ENCODE measurements around the gene OXTR. TPM values are rescaled to one million over a fixed set of nuclear protein-coding genes. Genes with fewer than 3 reads are reported as not detected.

The OXTR gene
- total RNA-seq, 3 donors from 2014 or later = 0.25 to 1.2 (median 0.41) TPM

DNA sequence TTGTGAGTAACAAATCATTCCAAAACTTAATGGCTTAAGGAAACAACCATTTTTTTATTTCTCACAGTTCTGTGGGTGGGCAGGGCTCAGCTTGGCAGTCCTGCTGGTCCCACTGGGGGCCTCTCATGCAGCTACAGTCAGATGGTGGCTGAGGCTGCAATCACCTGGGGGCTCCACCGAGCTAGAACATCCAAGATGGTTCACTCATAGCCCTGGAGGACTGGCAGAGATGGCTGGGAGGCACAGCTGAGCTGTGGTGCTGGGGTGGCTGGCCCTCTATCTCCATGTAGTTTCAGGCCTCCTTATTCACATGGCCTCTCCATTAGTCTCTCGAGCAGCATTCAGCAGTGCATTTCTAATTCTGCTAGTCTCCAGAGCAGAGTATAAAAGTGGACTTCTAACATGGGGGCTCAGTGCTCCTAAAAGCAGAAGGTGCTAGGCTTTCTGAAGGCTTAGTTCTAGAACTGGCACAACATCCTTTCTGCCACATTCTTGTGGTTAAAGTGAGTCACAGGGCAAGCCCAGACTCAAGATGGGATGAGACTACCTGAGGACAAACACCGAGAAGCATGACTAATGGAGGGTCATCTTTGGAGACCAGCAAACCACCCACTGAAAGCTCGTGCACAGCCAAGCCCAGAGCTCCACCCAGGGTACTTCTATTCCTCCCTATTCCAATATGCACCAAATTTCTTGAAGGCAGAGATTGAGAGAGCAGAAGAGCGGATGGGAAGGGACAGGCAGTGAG lies 29.5 kb downstream of the OXTR start:
- Mint-ChIP-seq H3K36me3 (ENCODE audit: insufficient read depth) (no peaks in the 10 kb centered on the region), H3K27me3 (ENCODE audit: low read depth) (peaks cover 2% of the 10 kb centered on the region), H3K9me3 (no peaks in the 10 kb centered on the region), H3K4me1 (ENCODE audit: low read depth) (no peaks in the 10 kb centered on the region), H3K4me3 (no peak overlapping the region)
- DNase-seq (no peak), ATAC-seq (peak; percentile 4 to 25)

DNA sequence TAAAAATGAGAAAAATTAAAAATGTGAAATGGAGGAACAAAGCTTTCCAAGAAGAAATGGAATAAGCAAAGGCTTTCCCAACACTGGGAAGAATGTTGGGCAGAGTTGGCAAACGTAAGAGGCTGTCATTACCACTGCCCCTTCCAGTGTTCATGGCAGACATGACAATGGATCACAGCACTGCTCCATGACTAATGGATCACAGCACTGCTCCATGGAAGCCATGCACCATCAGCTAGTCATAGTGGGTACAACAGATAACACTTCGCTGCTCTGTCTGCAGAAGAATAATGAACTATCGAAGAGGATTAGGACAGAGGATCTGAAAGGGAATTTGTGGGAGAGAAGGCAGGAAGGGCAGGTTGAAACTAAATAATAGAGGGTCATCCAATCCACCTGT lies 30.8 kb downstream of the OXTR start:
- no peak for ATAC-seq
- H3K27me3 Mint-ChIP-seq (ENCODE audit: low read depth) = peaks cover 2% of the 10 kb centered on the region
- H3K36me3 Mint-ChIP-seq (ENCODE audit: insufficient read depth) = no peaks in the 10 kb centered on the region
- no peak for DNase-seq
- H3K4me3 Mint-ChIP-seq = no peak overlapping the region
- no peaks in the 10 kb centered on the region for H3K9me3 Mint-ChIP-seq
- no peaks in the 10 kb centered on the region for H3K4me1 Mint-ChIP-seq (ENCODE audit: low read depth)

GRCh38 chr3:8737823-8738222 lies 31.6 kb downstream of the OXTR start:
- no peak for ATAC-seq
- no peak for DNase-seq
- Mint-ChIP-seq H3K4me3 (no peak overlapping the region), H3K36me3 (ENCODE audit: insufficient read depth) (no peaks in the 10 kb centered on the region), H3K4me1 (ENCODE audit: low read depth) (no peaks in the 10 kb centered on the region), H3K27me3 (ENCODE audit: low read depth) (peaks cover 2% of the 10 kb centered on the region), H3K9me3 (no peaks in the 10 kb centered on the region)

DNA sequence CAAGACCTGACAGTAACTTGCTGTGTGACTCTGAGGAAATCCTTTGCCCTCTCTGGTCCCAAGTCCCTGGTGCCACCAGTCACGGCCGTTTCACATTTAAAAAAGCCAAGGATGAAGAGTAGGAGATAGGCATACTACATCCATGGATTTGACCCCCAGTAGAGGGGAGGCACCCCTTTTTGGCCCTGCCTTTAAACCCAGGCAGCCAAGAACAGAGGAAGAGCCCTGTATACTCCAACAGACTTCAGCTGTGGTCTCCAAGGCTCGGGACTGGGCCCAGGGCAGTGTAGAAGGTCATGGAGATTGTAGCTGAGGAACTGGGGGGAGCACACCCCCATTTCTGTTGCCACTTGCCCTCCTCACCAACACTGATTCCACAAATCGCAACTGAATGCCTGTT lies 32.1 kb downstream of the OXTR start:
- no peak overlapping the region for H3K4me3 Mint-ChIP-seq
- DNase-seq = no peak

DNA sequence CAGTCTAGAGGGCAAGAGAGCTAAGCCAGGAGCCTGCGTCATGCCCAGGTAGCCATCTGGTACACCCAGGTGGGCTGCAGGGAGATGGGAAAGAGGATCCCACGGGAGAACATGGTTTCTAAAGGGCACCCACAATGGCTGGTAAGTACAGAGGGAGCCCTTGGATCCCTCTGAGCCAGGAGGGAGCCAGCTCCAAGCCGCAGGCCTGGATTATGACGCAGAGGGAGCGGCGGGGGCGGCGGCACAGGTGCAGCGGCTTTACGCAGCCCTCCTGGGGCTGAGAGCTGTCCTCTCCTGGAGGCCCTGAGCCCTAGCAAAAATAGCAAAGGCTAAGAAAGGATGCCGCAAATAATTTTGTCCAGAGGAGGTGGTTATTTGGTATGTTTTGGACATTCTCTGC lies 33.0 kb downstream of the OXTR start:
- Mint-ChIP-seq H3K4me3 (no peak overlapping the region), H3K27me3 (ENCODE audit: low read depth) (peaks cover 5% of the 10 kb centered on the region), H3K9me3 (no peaks in the 10 kb centered on the region), H3K4me1 (ENCODE audit: low read depth) (no peaks in the 10 kb centered on the region), H3K36me3 (ENCODE audit: insufficient read depth) (no peaks in the 10 kb centered on the region)
- DNase-seq (no peak), ATAC-seq (no peak)

More for the DNA sequence above, 32.1 kb downstream of the OXTR start:
- H3K36me3 Mint-ChIP-seq (ENCODE audit: insufficient read depth) = no peaks in the 10 kb centered on the region
- no peaks in the 10 kb centered on the region for H3K4me1 Mint-ChIP-seq (ENCODE audit: low read depth)
- peaks cover 3% of the 10 kb centered on the region for H3K27me3 Mint-ChIP-seq (ENCODE audit: low read depth)
- H3K9me3 Mint-ChIP-seq = no peaks in the 10 kb centered on the region
- no peak for ATAC-seq

DNA sequence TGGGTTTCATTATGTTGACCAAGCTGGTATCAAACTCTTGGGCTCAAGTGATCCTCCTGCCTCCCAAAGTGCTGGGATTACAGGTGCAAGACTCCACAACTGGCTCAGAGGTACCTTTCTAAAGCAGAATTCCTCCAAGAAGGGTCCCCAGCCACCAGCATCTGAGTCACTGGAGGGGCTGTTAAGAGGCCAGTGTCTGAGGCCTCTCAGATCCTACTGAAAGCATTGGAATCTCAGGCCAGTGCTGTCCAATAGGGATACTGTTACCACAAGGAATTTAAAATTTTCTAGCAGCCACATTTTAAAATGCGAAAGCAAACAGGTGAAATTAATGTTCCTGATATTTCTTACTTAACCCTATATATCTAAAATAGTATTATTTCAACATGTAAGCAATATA lies 34.5 kb downstream of the OXTR start:
- DNase-seq (no peak), ATAC-seq (no peak)
- Mint-ChIP-seq H3K36me3 (ENCODE audit: insufficient read depth) (no peaks in the 10 kb centered on the region), H3K27me3 (ENCODE audit: low read depth) (peaks cover 5% of the 10 kb centered on the region), H3K4me1 (ENCODE audit: low read depth) (no peaks in the 10 kb centered on the region), H3K4me3 (no peak overlapping the region), H3K9me3 (no peaks in the 10 kb centered on the region)

- peaks cover 5% of the 10 kb centered on the region for H3K27me3 Mint-ChIP-seq (ENCODE audit: low read depth)
- ATAC-seq = no peak
Observed at GRCh38 chr3:8734137-8734878, 35.1 kb downstream of the OXTR start.

DNA sequence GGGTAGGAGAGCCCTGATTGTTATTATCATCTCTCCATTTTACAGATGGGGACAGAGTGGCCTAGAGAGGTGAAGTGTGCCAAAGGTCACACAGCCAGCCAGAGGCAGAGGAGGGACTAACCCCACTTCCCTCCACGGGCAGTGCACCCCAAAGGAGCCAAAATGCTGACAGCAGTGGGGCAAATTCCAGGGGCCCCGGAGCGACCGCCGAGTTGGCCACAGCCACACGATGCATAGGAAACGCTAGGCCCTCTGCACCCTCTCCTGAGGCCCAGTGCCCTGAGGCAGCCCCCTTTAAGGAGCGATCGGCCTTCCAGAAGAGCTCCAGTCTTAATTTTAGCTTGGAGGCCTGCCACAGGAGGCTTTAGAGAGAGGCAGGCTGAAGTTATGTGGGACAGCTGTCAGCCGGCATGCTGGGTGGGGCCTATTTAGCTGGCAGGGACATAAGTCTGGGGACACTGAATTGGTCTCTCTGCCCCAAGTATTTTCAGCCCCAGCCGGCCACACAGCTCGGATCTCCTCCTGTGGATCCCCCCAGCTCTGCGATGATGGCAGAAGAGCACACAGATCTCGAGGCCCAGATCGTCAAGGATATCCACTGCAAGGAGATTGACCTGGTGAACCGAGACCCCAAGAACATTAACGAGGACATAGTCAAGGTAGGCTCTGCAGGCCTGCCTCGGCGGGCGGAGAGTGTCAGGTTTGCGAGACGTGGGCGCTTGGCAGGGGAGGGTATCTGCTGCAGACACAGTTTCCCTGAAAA lies 35.9 kb downstream of the OXTR start, which contains the start of gene CAV3:
CAV3 (plus strand) TSS at position 471 of the 763 bp plus-strand sequence; CDS start at position 546, 75 bp downstream.
- H3K9me3 Mint-ChIP-seq = no peaks in the 10 kb centered on the region
- H3K4me3 Mint-ChIP-seq = no peak within 1 kb of the TSS
- H3K27me3 Mint-ChIP-seq (ENCODE audit: low read depth) = peaks cover 5% of the 10 kb centered on the region
- no peak for DNase-seq
- H3K36me3 Mint-ChIP-seq (ENCODE audit: insufficient read depth) = no peaks in the 10 kb centered on the region
- ATAC-seq = no peak
- H3K4me1 Mint-ChIP-seq (ENCODE audit: low read depth) = no peaks in the 10 kb centered on the region

More at GRCh38 chr3:8734137-8734878, 35.1 kb downstream of the OXTR start:
- H3K4me1 Mint-ChIP-seq (ENCODE audit: low read depth) = no peaks in the 10 kb centered on the region
- no peak overlapping the region for H3K4me3 Mint-ChIP-seq
- no peaks in the 10 kb centered on the region for H3K9me3 Mint-ChIP-seq
- no peaks in the 10 kb centered on the region for H3K36me3 Mint-ChIP-seq (ENCODE audit: insufficient read depth)
- no peak for DNase-seq

DNA sequence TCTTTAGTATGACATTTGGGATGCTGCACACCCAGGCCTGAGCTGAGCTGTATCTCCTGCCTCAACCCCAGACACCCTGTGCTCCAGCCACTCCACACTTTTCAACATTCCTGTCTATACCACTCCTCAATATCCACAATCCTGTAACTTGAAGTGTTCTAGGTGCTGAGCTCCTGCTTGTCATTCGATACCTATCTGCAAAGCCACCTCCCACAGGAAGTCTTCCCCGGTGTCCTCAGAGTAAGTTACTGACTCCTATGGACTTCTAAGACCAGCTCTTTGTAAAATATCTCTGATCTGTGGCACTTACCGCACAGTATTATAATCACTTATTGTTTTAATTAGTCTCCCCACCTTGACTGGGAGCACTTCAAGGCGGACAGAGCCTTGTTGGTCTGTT lies 37.0 kb downstream of the OXTR start:
- Mint-ChIP-seq H3K27me3 (ENCODE audit: low read depth) (peaks cover 5% of the 10 kb centered on the region), H3K4me1 (ENCODE audit: low read depth) (no peaks in the 10 kb centered on the region), H3K36me3 (ENCODE audit: insufficient read depth) (no peaks in the 10 kb centered on the region), H3K9me3 (no peaks in the 10 kb centered on the region), H3K4me3 (no peak overlapping the region)
- DNase-seq = no peak
- ATAC-seq = no peak

DNA sequence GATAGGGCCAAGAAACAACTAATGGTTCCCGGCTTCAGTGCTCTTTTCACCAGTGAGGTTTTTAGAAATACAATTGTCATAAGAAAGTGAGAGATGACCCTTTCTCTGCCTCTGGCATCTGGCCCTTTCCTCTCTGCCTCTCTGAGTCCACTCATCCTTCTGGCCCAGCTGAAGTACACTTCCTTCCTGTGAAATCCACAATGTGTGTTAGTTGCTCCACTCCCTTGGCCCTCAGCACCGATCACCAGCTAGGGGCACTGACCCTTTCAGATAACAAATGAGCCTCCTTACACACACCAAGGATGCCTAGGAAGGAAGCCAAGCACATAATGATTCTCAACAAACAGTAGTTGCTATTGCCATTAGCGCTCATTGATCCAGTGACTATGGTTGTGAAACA lies 38.8 kb downstream of the OXTR start:
- Mint-ChIP-seq H3K36me3 (ENCODE audit: insufficient read depth) (no peaks in the 10 kb centered on the region), H3K4me1 (ENCODE audit: low read depth) (no peaks in the 10 kb centered on the region), H3K4me3 (no peak overlapping the region), H3K9me3 (peaks cover 4% of the 10 kb centered on the region), H3K27me3 (ENCODE audit: low read depth) (peaks cover 3% of the 10 kb centered on the region)
- ATAC-seq = no peak
- no peak for DNase-seq

DNA sequence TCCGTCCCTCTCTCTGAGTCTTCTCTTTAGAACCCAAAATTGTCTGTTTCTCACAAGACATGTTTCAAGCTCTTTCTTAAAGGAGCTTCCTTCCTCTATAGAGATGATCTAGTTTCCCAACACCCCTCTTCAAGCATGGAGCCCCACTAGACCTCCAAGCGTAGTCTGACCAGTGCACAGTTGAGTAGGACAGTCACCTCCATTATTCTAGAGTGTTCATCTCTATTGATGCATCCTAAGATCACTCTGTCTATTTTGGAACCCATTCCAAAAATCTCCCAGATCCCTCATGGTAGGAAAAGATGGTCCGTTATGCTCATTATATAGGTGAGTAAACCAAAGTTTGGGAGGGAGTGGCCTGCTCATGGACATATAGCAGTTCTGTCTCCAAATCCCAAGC lies 39.9 kb downstream of the OXTR start:
- Mint-ChIP-seq H3K4me3 (no peak overlapping the region), H3K9me3 (peaks cover 4% of the 10 kb centered on the region), H3K4me1 (ENCODE audit: low read depth) (no peaks in the 10 kb centered on the region), H3K36me3 (ENCODE audit: insufficient read depth) (no peaks in the 10 kb centered on the region), H3K27me3 (ENCODE audit: low read depth) (peaks cover 3% of the 10 kb centered on the region)
- no peak for ATAC-seq
- DNase-seq = no peak

- ATAC-seq (no peak), DNase-seq (no peak)
- Mint-ChIP-seq H3K27me3 (ENCODE audit: low read depth) (peaks cover 3% of the 10 kb centered on the region), H3K36me3 (ENCODE audit: insufficient read depth) (no peaks in the 10 kb centered on the region), H3K9me3 (peaks cover 6% of the 10 kb centered on the region), H3K4me1 (ENCODE audit: low read depth) (no peaks in the 10 kb centered on the region), H3K4me3 (no peak overlapping the region)
Observed at GRCh38 chr3:8727605-8728512, 41.6 kb downstream of the OXTR start.

DNA sequence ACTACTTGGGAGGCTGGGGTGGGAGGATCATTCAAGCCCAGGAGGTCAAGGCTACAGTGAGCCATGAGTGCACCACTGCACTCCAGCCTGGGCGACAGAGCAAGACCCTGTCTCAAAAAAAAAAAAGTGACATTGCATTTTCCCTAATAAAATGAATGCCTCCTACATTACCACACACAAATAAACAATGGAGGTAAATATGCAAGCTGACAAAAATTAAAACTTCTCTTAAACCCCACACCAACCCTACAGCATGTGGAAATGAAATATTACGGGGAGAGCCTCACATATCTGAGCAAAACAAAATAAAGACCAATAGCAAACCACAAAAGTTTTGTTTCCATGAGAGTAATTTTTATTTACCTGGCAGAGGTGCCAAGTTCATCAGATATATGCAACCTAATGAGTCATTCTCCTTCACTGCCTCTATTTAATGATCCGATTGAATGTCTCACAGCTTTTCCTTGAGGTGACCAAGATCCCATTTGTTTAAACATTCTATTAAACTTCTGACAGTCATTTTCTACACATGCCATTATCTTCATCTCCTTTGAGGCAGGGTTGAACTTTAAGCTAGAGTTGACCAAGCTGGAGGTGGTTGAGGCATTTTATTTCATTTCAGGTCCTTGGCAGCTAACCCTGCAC lies 45.2 kb downstream of the OXTR start:
- Mint-ChIP-seq H3K27me3 (ENCODE audit: low read depth) (no peaks in the 10 kb centered on the region), H3K4me3 (no peak overlapping the region), H3K9me3 (peaks cover 10% of the 10 kb centered on the region), H3K36me3 (ENCODE audit: insufficient read depth) (no peaks in the 10 kb centered on the region), H3K4me1 (ENCODE audit: low read depth) (no peaks in the 10 kb centered on the region)
- ATAC-seq = no peak
- DNase-seq = no peak

All from activated T-cell treated with anti-CD3 and anti-CD28 coated beads, Interleukin-2, amount 50 U/mL, for 4 hours (primary cell).